ENCODE results near the gene TLE3. TPM values are rescaled to one million over a fixed set of nuclear protein-coding genes. Genes with fewer than 3 reads are reported as not detected.

Gene TLE3
- total RNA-seq, 2 experiments from 2014 or later: 159 to 167 TPM

- Mint-ChIP-seq H3K27ac (no peak overlapping the region), H3K4me3 (no peak overlapping the region), H3K27me3 (no peaks in the 10 kb centered on the region), H3K4me1 (ENCODE audit: low read depth) (no peaks in the 10 kb centered on the region), H3K36me3 (ENCODE audit: low read depth) (no peaks in the 10 kb centered on the region), H3K9me3 (no peaks in the 10 kb centered on the region)
- ChIA-PET POLR2A (no interaction called here), CTCF (no interaction called here)
- H3K9me3 ChIP-seq (ENCODE audit: control insufficient read depth in 1 of 2, insufficient read depth in 1 of 2, low read length in 2 of 2): no peaks in the 10 kb centered on the region
- no peak overlapping the region for H3K27ac ChIP-seq (ENCODE audit: low read depth in 1 of 2, low read length in 2 of 2)
- no peaks in the 10 kb centered on the region for H3K4me1 ChIP-seq (ENCODE audit: insufficient read depth, low read length)
- no peaks in the 10 kb centered on the region for H3K36me3 ChIP-seq (ENCODE audit: insufficient read depth, low read length)
- no peak for ATAC-seq (ENCODE audit: poor library complexity)
- no peak for TF ChIP-seq CTCF (IDR thresholded peaks at IDR 0.05)
- no peak for DNase-seq
- no peak overlapping the region for H3K4me3 ChIP-seq (ENCODE audit: low read length)
- peaks cover 0 to 8% of the 10 kb centered on the region in 2 experiments for H3K27me3 ChIP-seq (ENCODE audit: control insufficient read depth in 1 of 2, insufficient read depth in 2 of 2, low read length in 2 of 2)
- intact Hi-C loops (cut with DNase I, micrococcal nuclease): no loop called here
Measured at GRCh38 chr15:70127288-70127746, 29.6 kb upstream of the TLE3 start.

- ChIA-PET POLR2A (no interaction called here), CTCF (no interaction called here)
- DNase-seq (no peak), ATAC-seq (ENCODE audit: poor library complexity) (no peak)
- Histone ChIP-seq H3K27me3 (ENCODE audit: control insufficient read depth in 1 of 2, insufficient read depth in 2 of 2, low read length in 2 of 2) (peaks cover 0 to 8% of the 10 kb centered on the region in 2 experiments), H3K4me3 (ENCODE audit: low read length) (no peak overlapping the region), H3K9me3 (ENCODE audit: control insufficient read depth in 1 of 2, insufficient read depth in 1 of 2, low read length in 2 of 2) (no peaks in the 10 kb centered on the region), H3K36me3 (ENCODE audit: insufficient read depth, low read length) (no peaks in the 10 kb centered on the region), H3K27ac (ENCODE audit: low read depth in 1 of 2, low read length in 2 of 2) (no peak overlapping the region), H3K4me1 (ENCODE audit: insufficient read depth, low read length) (no peaks in the 10 kb centered on the region)
- H3K27ac Mint-ChIP-seq: no peak overlapping the region
- no peaks in the 10 kb centered on the region for H3K36me3 Mint-ChIP-seq (ENCODE audit: low read depth)
- no peaks in the 10 kb centered on the region for H3K27me3 Mint-ChIP-seq
- intact Hi-C loops (cut with DNase I, micrococcal nuclease): no loop called here
- no peaks in the 10 kb centered on the region for H3K4me1 Mint-ChIP-seq (ENCODE audit: low read depth)
- no peak for TF ChIP-seq CTCF (IDR thresholded peaks at IDR 0.05)
- H3K4me3 Mint-ChIP-seq: no peak overlapping the region
- no peaks in the 10 kb centered on the region for H3K9me3 Mint-ChIP-seq
Measured at GRCh38 chr15:70126362-70126761, 28.6 kb upstream of the TLE3 start.

- DNase-seq: no peak
- CTCF ChIA-PET: no interaction called here
- H3K9me3 ChIP-seq (ENCODE audit: control insufficient read depth in 1 of 2, insufficient read depth in 1 of 2, low read length in 2 of 2): no peaks in the 10 kb centered on the region
- H3K4me1 Mint-ChIP-seq (ENCODE audit: low read depth): no peaks in the 10 kb centered on the region
- no peaks in the 10 kb centered on the region for H3K36me3 ChIP-seq (ENCODE audit: insufficient read depth, low read length)
- H3K4me3 Mint-ChIP-seq: no peak overlapping the region
- no peak overlapping the region for H3K27ac ChIP-seq (ENCODE audit: low read depth in 1 of 2, low read length in 2 of 2)
- no peak for TF ChIP-seq CTCF (IDR thresholded peaks at IDR 0.05)
- peaks cover 0 to 8% of the 10 kb centered on the region in 2 experiments for H3K27me3 ChIP-seq (ENCODE audit: control insufficient read depth in 1 of 2, insufficient read depth in 2 of 2, low read length in 2 of 2)
- no peaks in the 10 kb centered on the region for H3K4me1 ChIP-seq (ENCODE audit: insufficient read depth, low read length)
- no peak for ATAC-seq (ENCODE audit: poor library complexity)
- POLR2A ChIA-PET: no interaction called here
- H3K9me3 Mint-ChIP-seq: no peaks in the 10 kb centered on the region
- no peak overlapping the region for H3K27ac Mint-ChIP-seq
- H3K36me3 Mint-ChIP-seq (ENCODE audit: low read depth): no peaks in the 10 kb centered on the region
- no peak overlapping the region for H3K4me3 ChIP-seq (ENCODE audit: low read length)
- intact Hi-C loops (cut with DNase I, micrococcal nuclease): no loop called here
- no peaks in the 10 kb centered on the region for H3K27me3 Mint-ChIP-seq
Measured at GRCh38 chr15:70125605-70126004, 27.9 kb upstream of the TLE3 start.
